ENCODE data around the gene PITX2. TPM values are rescaled to one million over a fixed set of nuclear protein-coding genes. Genes with fewer than 3 reads are reported as not detected.

The PITX2 gene
- polyA plus RNA-seq, 1 donor from 2014 or later = not detected

- TF ChIP-seq SMC3 (conservative IDR thresholded peaks at IDR 0.05; ENCODE audit: poor library complexity) (no peak), POLR2AphosphoS5 (IDR thresholded peaks at IDR 0.05) (peak; percentile 6), EZH2 (IDR thresholded peaks at IDR 0.05; ENCODE audit: borderline replicate concordance, insufficient read depth, low read length, poor library complexity, severe bottlenecking) (no peak), TAF1 (IDR thresholded peaks at IDR 0.05; ENCODE audit: low read depth) (no peak), EP300 (conservative IDR thresholded peaks at IDR 0.05; ENCODE audit: poor library complexity, severe bottlenecking) (no peak), MXI1 (conservative IDR thresholded peaks at IDR 0.05; ENCODE audit: poor library complexity, severe bottlenecking) (no peak), RAD21 (conservative IDR thresholded peaks at IDR 0.05) (no peak), REST (IDR thresholded peaks at IDR 0.05; ENCODE audit: borderline replicate concordance) (no peak)
- H3K79me2 ChIP-seq (replicated peaks; ENCODE audit: insufficient read depth, low read length) = no peaks in the 10 kb centered on the region
- H3K27me3 ChIP-seq (ENCODE audit: insufficient read depth, low read depth, low read length) = peaks cover 100% of the 10 kb centered on the region
- no peaks in the 10 kb centered on the region for H3K36me3 ChIP-seq (ENCODE audit: insufficient read depth, low read length)
- no peak overlapping the region for H3K4me2 ChIP-seq (ENCODE audit: low read length)
- H3K27ac ChIP-seq (ENCODE audit: low read length) = no peak overlapping the region
- H2AFZ ChIP-seq (ENCODE audit: low read depth, low read length) = no peak overlapping the region
- H4K20me1 ChIP-seq (ENCODE audit: insufficient read depth) = no peaks in the 10 kb centered on the region
- no peaks in the 10 kb centered on the region for H3F3A ChIP-seq (ENCODE audit: insufficient read depth, low read length, poor library complexity, severe bottlenecking)
- H3K9ac ChIP-seq (ENCODE audit: low read length) = no peak overlapping the region
- no peaks in the 10 kb centered on the region for H3K9me2 ChIP-seq (ENCODE audit: insufficient read depth, low read length)
- H3K4me3 ChIP-seq (ENCODE audit: low read length) = no peak overlapping the region
- no peaks in the 10 kb centered on the region for H3K9me3 ChIP-seq (ENCODE audit: low read length)
These were observed 13.3 kb upstream of the PITX2 start for GRCh38 chr4:110636171-110636679.

- no peak overlapping the region for H3K4me3 ChIP-seq (ENCODE audit: low read length)
- no peak overlapping the region for H2AFZ ChIP-seq (ENCODE audit: low read depth, low read length)
- no peaks in the 10 kb centered on the region for H3F3A ChIP-seq (ENCODE audit: insufficient read depth, low read length, poor library complexity, severe bottlenecking)
- no peaks in the 10 kb centered on the region for H3K9me3 ChIP-seq (ENCODE audit: low read length)
- no peaks in the 10 kb centered on the region for H4K20me1 ChIP-seq (ENCODE audit: insufficient read depth)
- no peak overlapping the region for H3K4me2 ChIP-seq (ENCODE audit: low read length)
- no peaks in the 10 kb centered on the region for H3K9me2 ChIP-seq (ENCODE audit: insufficient read depth, low read length)
- no peak overlapping the region for H3K9ac ChIP-seq (ENCODE audit: low read length)
- no peak for TF ChIP-seq EP300 (conservative IDR thresholded peaks at IDR 0.05; ENCODE audit: poor library complexity, severe bottlenecking)
- no peak for TF ChIP-seq EZH2 (IDR thresholded peaks at IDR 0.05; ENCODE audit: borderline replicate concordance, insufficient read depth, low read length, poor library complexity, severe bottlenecking)
- no peak for TF ChIP-seq REST (IDR thresholded peaks at IDR 0.05; ENCODE audit: borderline replicate concordance)
- no peak for TF ChIP-seq RAD21 (conservative IDR thresholded peaks at IDR 0.05)
- TF ChIP-seq TAF1 (IDR thresholded peaks at IDR 0.05; ENCODE audit: low read depth) = no peak
- peak; percentile 28 for TF ChIP-seq POLR2AphosphoS5 (IDR thresholded peaks at IDR 0.05)
- TF ChIP-seq SMC3 (conservative IDR thresholded peaks at IDR 0.05; ENCODE audit: poor library complexity) = no peak
- no peak for TF ChIP-seq MXI1 (conservative IDR thresholded peaks at IDR 0.05; ENCODE audit: poor library complexity, severe bottlenecking)
- no peak for TF ChIP-seq CTCF (IDR thresholded peaks at IDR 0.05; ENCODE audit: poor library complexity, severe bottlenecking)
- H3K36me3 ChIP-seq (ENCODE audit: insufficient read depth, low read length) = no peaks in the 10 kb centered on the region
- H3K27me3 ChIP-seq (ENCODE audit: insufficient read depth, low read depth, low read length) = peaks cover 100% of the 10 kb centered on the region
- no peaks in the 10 kb centered on the region for H3K79me2 ChIP-seq (replicated peaks; ENCODE audit: insufficient read depth, low read length)
- H3K27ac ChIP-seq (ENCODE audit: low read length) = no peak overlapping the region
These were observed 12.4 kb upstream of the PITX2 start for GRCh38 chr4:110635163-110635865.
